Measurements from ENCODE around the gene KRT31.
"Not testable (repeated sequence)": the region's sequence is repeated elsewhere in the genome, so short reads cannot be mapped to it uniquely, and the experiment has no call there.

KRT31 gene

DNA sequence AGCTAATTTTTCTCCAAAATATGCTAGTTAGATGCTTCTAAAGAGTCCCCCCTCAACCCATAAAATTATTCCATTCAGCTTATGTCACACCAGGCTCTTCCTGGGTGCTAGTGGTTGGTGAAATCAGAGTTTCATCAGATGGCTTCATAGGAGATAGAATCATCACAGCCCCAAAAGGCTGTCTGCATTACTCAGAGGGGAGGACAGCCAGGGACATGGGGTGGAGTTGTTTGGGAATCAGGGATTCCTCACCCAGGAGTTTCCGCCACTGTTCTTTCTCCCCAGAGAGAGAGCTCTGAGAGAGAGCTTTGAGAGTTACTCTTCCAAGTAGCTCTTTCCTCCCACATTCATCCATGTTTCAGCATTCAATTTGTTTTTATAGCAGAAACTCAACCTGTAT, 15.0 kb downstream of the KRT31 start:
- Histone ChIP-seq H3K9ac (ENCODE audit: low read depth, low read length) (no peak overlapping the region), H3K36me3 (ENCODE audit: control insufficient read depth, insufficient read depth, low read length) (no peaks in the 10 kb centered on the region), H3K4me1 (ENCODE audit: control insufficient read depth, insufficient read depth, low read length) (no peaks in the 10 kb centered on the region), H3K9me3 (ENCODE audit: control insufficient read depth, insufficient read depth, low read length) (no peaks in the 10 kb centered on the region), H3K27me3 (ENCODE audit: control insufficient read depth, insufficient read depth, low read length) (no peaks in the 10 kb centered on the region), H3K4me3 (ENCODE audit: low read depth, low read length) (no peak overlapping the region)

- H3K4me1 ChIP-seq (ENCODE audit: control insufficient read depth, insufficient read depth, low read length); H3K36me3 ChIP-seq (ENCODE audit: control insufficient read depth, insufficient read depth, low read length); H3K9ac ChIP-seq (ENCODE audit: low read depth, low read length); H3K4me3 ChIP-seq (ENCODE audit: low read depth, low read length); H3K9me3 ChIP-seq (ENCODE audit: control insufficient read depth, insufficient read depth, low read length); H3K27me3 ChIP-seq (ENCODE audit: control insufficient read depth, insufficient read depth, low read length): not testable (repeated sequence)
These were observed 15.5 kb downstream of the KRT31 start, which contains the start of gene KRT34 for GRCh38 chr17:41381943-41382342. Gene KRT34 (minus strand): TSS chr17:41382306. CDS start chr17:41382246, 60 bp downstream.

DNA sequence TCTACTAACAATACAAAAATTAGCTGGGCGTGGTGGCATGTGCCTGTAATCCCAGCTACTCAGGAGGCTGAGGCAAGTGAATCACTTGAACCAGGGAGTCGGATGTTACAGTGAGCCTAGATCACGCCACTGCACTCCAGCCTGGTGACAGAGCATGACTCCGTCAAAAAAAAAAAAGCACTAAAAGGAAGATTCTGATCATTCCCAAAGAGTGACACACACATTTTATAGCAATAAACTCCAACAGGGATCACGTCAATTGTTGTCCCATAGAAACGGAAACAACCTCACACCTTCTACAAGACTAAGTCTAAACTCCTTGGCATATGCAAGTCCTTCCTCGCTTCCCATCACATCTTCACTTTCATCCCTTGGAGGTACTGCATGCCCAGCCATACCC, 17.3 kb downstream of the KRT31 start:
- not testable (repeated sequence) for H3K4me3 ChIP-seq (ENCODE audit: low read depth, low read length); H3K36me3 ChIP-seq (ENCODE audit: control insufficient read depth, insufficient read depth, low read length); H3K4me1 ChIP-seq (ENCODE audit: control insufficient read depth, insufficient read depth, low read length); H3K9me3 ChIP-seq (ENCODE audit: control insufficient read depth, insufficient read depth, low read length); H3K27me3 ChIP-seq (ENCODE audit: control insufficient read depth, insufficient read depth, low read length); H3K9ac ChIP-seq (ENCODE audit: low read depth, low read length)

GRCh38 chr17:41377546-41377945, 19.9 kb downstream of the KRT31 start:
- Histone ChIP-seq H3K9me3 (ENCODE audit: control insufficient read depth, insufficient read depth, low read length) (no peaks in the 10 kb centered on the region), H3K4me1 (ENCODE audit: control insufficient read depth, insufficient read depth, low read length) (no peaks in the 10 kb centered on the region), H3K27me3 (ENCODE audit: control insufficient read depth, insufficient read depth, low read length) (no peaks in the 10 kb centered on the region), H3K9ac (ENCODE audit: low read depth, low read length) (no peak overlapping the region), H3K36me3 (ENCODE audit: control insufficient read depth, insufficient read depth, low read length) (no peaks in the 10 kb centered on the region), H3K4me3 (ENCODE audit: low read depth, low read length) (no peak overlapping the region)

DNA sequence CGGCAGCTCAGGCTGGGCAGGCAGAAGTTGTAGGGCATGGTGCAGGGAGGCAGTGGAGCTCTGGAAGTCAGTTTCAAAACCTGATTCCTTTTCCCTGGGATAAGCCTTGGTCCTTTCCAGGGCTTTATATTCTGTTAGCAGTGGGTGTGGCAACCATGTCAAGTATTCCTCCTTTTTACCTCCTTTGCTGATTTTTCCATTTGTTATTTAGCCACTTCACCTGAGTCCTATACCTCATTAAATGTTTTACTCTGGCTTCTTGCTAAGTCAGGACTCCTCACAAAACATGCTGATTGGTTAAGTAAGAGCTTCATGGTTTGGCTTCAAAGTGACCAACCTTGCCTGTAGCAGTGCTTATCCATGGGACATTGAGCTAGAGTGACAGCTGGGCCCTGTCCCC, 27.7 kb downstream of the KRT31 start, which contains the start of gene KRT33B:
Gene KRT33B, minus strand, starts transcription at position 101 of the 400 bp plus-strand sequence. Its CDS starts 63 bp downstream, at position 38.
- Histone ChIP-seq H3K4me1 (ENCODE audit: control insufficient read depth, insufficient read depth, low read length) (no peaks in the 10 kb centered on the region), H3K36me3 (ENCODE audit: control insufficient read depth, insufficient read depth, low read length) (no peaks in the 10 kb centered on the region), H3K27me3 (ENCODE audit: control insufficient read depth, insufficient read depth, low read length) (no peaks in the 10 kb centered on the region), H3K4me3 (ENCODE audit: low read depth, low read length) (no peak within 1 kb of the TSS), H3K9me3 (ENCODE audit: control insufficient read depth, insufficient read depth, low read length) (no peaks in the 10 kb centered on the region), H3K9ac (ENCODE audit: low read depth, low read length) (no peak within 1 kb of the TSS)

DNA sequence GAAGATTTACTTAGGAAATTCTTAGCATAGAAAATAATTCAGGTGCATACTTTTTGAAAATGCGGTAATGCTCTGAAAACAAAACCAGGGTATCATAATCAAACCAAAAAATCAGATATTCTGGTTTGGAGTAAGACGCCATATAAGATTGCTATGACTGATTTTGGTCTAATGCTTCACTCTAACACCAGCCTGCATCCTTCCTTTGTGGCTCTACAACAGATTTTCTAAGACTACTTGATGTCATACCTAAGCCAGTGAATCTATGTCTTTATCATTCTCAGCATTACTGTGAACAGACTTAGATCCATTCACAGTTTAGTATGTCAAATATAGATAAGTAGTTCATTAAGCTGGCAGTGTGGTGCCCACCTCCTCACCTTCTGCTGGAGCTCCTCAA, 28.4 kb downstream of the KRT31 start:
- no peak overlapping the region for H3K4me3 ChIP-seq (ENCODE audit: low read depth, low read length)
- no peaks in the 10 kb centered on the region for H3K27me3 ChIP-seq (ENCODE audit: control insufficient read depth, insufficient read depth, low read length)
- H3K9me3 ChIP-seq (ENCODE audit: control insufficient read depth, insufficient read depth, low read length), result no peaks in the 10 kb centered on the region
- H3K9ac ChIP-seq (ENCODE audit: low read depth, low read length), result no peak overlapping the region
- no peaks in the 10 kb centered on the region for H3K4me1 ChIP-seq (ENCODE audit: control insufficient read depth, insufficient read depth, low read length)
- H3K36me3 ChIP-seq (ENCODE audit: control insufficient read depth, insufficient read depth, low read length), result no peaks in the 10 kb centered on the region

DNA sequence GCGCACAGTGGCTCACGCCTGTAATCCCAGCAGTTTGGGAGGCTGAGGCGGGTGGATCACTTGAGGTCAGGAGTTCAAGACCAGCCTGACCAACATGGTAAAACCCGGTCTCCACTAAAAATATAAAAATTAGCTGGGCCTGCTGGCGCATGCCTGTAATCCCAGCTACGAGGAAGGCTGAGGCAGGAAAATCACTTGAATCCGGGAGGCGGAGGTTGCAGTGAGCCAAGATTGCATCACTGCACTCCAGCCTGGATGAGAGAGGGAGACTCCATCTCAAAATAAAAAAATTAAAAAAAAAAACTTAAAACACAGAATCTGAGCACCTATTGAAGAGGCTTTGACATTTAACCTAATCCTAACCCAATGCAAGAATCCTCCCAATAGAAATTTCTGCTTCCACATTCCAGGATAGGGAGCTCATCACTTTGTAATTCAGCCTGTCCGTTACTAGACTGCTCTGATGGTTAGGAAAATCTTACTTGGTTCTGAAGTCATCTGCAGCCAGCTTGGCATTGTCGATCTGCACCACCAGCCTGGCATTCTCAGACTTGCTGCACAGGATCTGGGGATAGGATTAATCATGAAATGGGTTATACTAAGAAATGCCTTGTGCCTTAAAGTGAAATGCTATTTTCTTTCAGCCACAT, 29.9 kb downstream of the KRT31 start:
- H3K27me3 ChIP-seq (ENCODE audit: control insufficient read depth, insufficient read depth, low read length), result no peaks in the 10 kb centered on the region
- H3K9me3 ChIP-seq (ENCODE audit: control insufficient read depth, insufficient read depth, low read length), result no peaks in the 10 kb centered on the region
- no peaks in the 10 kb centered on the region for H3K4me1 ChIP-seq (ENCODE audit: control insufficient read depth, insufficient read depth, low read length)
- no peak overlapping the region for H3K9ac ChIP-seq (ENCODE audit: low read depth, low read length)
- H3K36me3 ChIP-seq (ENCODE audit: control insufficient read depth, insufficient read depth, low read length), result no peaks in the 10 kb centered on the region
- H3K4me3 ChIP-seq (ENCODE audit: low read depth, low read length), result no peak overlapping the region

DNA sequence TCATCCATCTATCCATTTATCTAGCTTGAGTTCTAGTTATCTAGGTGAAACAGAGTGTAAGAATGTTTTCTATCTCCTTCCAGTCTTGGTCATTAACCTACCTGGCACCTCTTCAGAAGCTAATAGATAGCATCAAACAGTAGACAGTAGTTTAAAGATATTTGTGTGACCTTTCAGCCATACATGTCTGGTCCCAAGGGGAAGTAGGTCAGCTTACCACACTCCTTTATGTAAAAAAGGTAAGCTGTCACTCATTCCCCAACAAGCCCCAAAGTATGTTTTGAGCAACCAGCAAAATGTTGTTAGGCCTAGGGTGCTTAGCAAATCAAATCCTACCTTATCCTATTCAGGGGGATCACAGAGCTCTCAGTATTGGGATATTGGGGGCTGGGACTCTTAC, 31.3 kb downstream of the KRT31 start:
- no peaks in the 10 kb centered on the region for H3K36me3 ChIP-seq (ENCODE audit: control insufficient read depth, insufficient read depth, low read length)
- H3K27me3 ChIP-seq (ENCODE audit: control insufficient read depth, insufficient read depth, low read length), result no peaks in the 10 kb centered on the region
- no peaks in the 10 kb centered on the region for H3K4me1 ChIP-seq (ENCODE audit: control insufficient read depth, insufficient read depth, low read length)
- H3K9me3 ChIP-seq (ENCODE audit: control insufficient read depth, insufficient read depth, low read length), result no peaks in the 10 kb centered on the region
- H3K4me3 ChIP-seq (ENCODE audit: low read depth, low read length), result no peak overlapping the region
- H3K9ac ChIP-seq (ENCODE audit: low read depth, low read length), result no peak overlapping the region

- no peaks in the 10 kb centered on the region for H3K9me3 ChIP-seq (ENCODE audit: control insufficient read depth, insufficient read depth, low read length)
- H3K27me3 ChIP-seq (ENCODE audit: control insufficient read depth, insufficient read depth, low read length), result no peaks in the 10 kb centered on the region
- no peak overlapping the region for H3K4me3 ChIP-seq (ENCODE audit: low read depth, low read length)
- no peaks in the 10 kb centered on the region for H3K36me3 ChIP-seq (ENCODE audit: control insufficient read depth, insufficient read depth, low read length)
- no peak overlapping the region for H3K9ac ChIP-seq (ENCODE audit: low read depth, low read length)
- H3K4me1 ChIP-seq (ENCODE audit: control insufficient read depth, insufficient read depth, low read length), result no peaks in the 10 kb centered on the region
These were observed 33.5 kb downstream of the KRT31 start for GRCh38 chr17:41363881-41364280.

DNA sequence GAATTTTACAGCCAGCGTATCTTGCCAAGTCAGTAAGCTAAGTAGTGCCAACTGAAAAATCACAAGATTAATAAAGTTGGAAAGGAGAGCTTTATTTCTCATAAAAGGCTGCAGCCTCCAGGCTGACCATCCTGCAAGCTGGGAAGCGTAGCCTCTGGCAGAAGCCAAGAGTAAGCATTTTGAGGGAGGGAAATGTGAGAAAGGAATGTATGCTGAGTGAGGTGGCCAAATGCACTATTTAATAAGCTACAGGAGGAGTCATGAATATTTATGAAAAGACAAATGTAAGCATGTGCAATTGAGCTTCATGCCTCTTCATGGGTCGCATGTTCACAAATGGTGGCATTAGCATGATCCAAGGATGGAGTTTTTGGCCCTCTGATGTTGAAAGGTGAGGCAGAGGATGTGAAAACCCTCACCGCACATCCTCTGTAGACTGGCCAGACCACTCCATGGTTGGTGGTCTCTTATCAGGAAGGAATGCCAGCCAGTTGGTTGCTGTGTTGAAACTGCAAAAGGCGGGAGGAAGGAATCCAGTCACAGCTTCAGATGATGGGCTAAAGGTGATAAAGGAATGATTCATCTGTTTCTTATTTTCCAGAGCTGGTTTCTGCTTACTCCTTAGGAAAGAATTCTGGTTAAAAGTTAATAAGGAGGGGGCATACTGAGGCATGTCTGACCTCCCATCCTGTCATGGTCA, 37.0 kb downstream of the KRT31 start:
- Histone ChIP-seq H3K36me3 (ENCODE audit: control insufficient read depth, insufficient read depth, low read length) (no peaks in the 10 kb centered on the region), H3K9ac (ENCODE audit: low read depth, low read length) (no peak overlapping the region), H3K27me3 (ENCODE audit: control insufficient read depth, insufficient read depth, low read length) (no peaks in the 10 kb centered on the region), H3K4me1 (ENCODE audit: control insufficient read depth, insufficient read depth, low read length) (no peaks in the 10 kb centered on the region), H3K4me3 (ENCODE audit: low read depth, low read length) (no peak overlapping the region), H3K9me3 (ENCODE audit: control insufficient read depth, insufficient read depth, low read length) (no peaks in the 10 kb centered on the region)

DNA sequence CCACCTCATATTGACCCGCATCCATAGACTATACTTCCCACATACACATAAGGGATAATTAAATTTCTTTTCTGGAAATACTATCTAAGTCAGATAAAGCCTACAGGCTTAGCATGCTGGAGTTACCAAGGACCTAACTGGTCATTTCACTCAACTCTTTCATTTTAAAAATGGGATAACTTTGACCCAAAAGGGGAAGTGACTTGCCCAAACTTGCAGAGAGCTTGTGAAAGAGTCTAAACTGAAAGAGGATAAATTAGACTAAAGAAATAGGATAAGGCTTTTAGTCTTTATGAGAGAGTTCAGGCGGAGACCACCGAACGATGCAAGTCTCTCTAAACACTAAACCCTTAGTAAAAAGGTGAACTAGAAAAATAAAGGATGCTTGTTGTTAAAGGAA, 42.9 kb downstream of the KRT31 start:
- Histone ChIP-seq H3K4me3 (ENCODE audit: low read depth, low read length) (no peak overlapping the region), H3K27me3 (ENCODE audit: control insufficient read depth, insufficient read depth, low read length) (no peaks in the 10 kb centered on the region), H3K36me3 (ENCODE audit: control insufficient read depth, insufficient read depth, low read length) (no peaks in the 10 kb centered on the region), H3K9me3 (ENCODE audit: control insufficient read depth, insufficient read depth, low read length) (no peaks in the 10 kb centered on the region), H3K4me1 (ENCODE audit: control insufficient read depth, insufficient read depth, low read length) (no peaks in the 10 kb centered on the region), H3K9ac (ENCODE audit: low read depth, low read length) (no peak overlapping the region)

GRCh38 chr17:41352597-41353366, 44.6 kb downstream of the KRT31 start:
- H3K36me3 ChIP-seq (ENCODE audit: control insufficient read depth, insufficient read depth, low read length), result no peaks in the 10 kb centered on the region
- H3K9ac ChIP-seq (ENCODE audit: low read depth, low read length), result no peak overlapping the region
- H3K4me1 ChIP-seq (ENCODE audit: control insufficient read depth, insufficient read depth, low read length), result no peaks in the 10 kb centered on the region
- no peaks in the 10 kb centered on the region for H3K9me3 ChIP-seq (ENCODE audit: control insufficient read depth, insufficient read depth, low read length)
- H3K27me3 ChIP-seq (ENCODE audit: control insufficient read depth, insufficient read depth, low read length), result no peaks in the 10 kb centered on the region
- no peak overlapping the region for H3K4me3 ChIP-seq (ENCODE audit: low read depth, low read length)

Measured in iPS-15b (cell line).